Subcutaneous abdominal adipose tissue (tissue), 5 donors: ENCODE data around the gene ARSA.
"Not testable (repeated sequence)": the region's sequence is repeated elsewhere in the genome, so short reads cannot be mapped to it uniquely, and the experiment has no call there.

Experiments used
- H3K27ac ChIP-seq: one replicate; pipeline ENCODE4 v1.7.0; 2013; ENCODE audit warnings: low read depth, mild to moderate bottlenecking, inconsistent platforms, low read length, moderate library complexity
- H3K27me3 ChIP-seq, 5 donors: one replicate each; pipeline ENCODE4 v1.7.0; 2013; ENCODE audit warnings: low read length in 5 of 5, inconsistent platforms in 1 of 5; ENCODE audit not compliant: control insufficient read depth in 5 of 5, insufficient read depth in 4 of 5
- H3K36me3 ChIP-seq, 5 donors: one replicate each; pipeline ENCODE4 v1.7.0; 2013; ENCODE audit warnings: low read length in 5 of 5; ENCODE audit not compliant: control insufficient read depth in 5 of 5, insufficient read depth in 5 of 5
- H3K4me1 ChIP-seq, 5 donors: one replicate each; pipeline ENCODE4 v1.7.0; 2013; ENCODE audit warnings: low read length in 5 of 5, mild to moderate bottlenecking in 3 of 5, moderate library complexity in 1 of 5; ENCODE audit not compliant: control insufficient read depth in 5 of 5, insufficient read depth in 5 of 5
- H3K4me3 ChIP-seq, 5 donors: one replicate each; pipeline ENCODE4 v1.7.0; 2013; ENCODE audit warnings: low read length in 5 of 5, low read depth in 1 of 5
- H3K9ac ChIP-seq, 5 donors: one replicate each; pipeline ENCODE4 v1.7.0; 2013; ENCODE audit warnings: low read length in 5 of 5, mild to moderate bottlenecking in 4 of 5, moderate library complexity in 3 of 5
- H3K9me3 ChIP-seq, 5 donors: one replicate each; pipeline ENCODE4 v1.7.0; 2013; ENCODE audit warnings: low read length in 5 of 5; ENCODE audit not compliant: control insufficient read depth in 5 of 5
- donor health status: healthy.
- donor health status: healthy.
- donor health status: healthy.
- donor health status: healthy.
- donor health status: healthy.

The ARSA gene

DNA sequence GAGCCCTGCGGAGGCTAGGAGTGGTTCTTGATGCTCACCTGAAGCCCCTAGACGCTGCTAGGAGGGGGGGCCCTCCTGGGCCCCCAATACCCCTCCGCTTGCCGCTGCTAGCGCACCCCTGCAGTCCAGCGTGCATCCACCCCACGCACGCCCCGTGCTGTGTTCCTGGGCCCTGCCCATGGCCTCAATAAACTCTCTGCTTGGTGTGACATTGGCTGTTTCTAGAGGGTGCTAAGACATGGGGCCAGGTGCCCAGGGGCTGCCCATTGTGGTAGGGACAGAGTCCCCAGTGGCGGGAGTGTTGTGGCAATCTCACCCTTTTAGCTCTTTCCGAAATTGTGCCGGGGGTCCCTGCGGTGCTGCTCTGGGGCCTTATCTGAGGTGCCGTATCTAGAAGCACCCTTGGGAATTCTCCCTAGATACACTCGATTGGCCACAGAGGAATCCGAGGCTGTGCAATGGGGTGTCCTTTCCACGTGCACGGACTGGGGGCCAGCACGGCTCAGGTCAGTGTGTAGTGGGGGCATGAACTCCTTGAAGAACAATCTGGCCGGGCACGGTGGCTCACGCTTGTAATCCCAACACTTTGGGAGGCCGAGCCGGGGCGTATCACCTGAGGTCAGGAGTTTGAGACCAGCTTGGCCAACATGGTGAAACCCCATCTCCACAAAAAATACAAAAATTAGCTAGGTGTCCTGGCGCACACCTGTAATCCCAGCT is 16.5 kb downstream of the ARSA start:
- peaks cover 0 to 13% (median 0%) of the 10 kb centered on the region in 5 donors for H3K4me1 ChIP-seq
- H3K27ac ChIP-seq, result no peak overlapping the region
- no peaks in the 10 kb centered on the region for H3K36me3 ChIP-seq
- no peaks in the 10 kb centered on the region for H3K9me3 ChIP-seq
- H3K9ac ChIP-seq, result no peak overlapping the region
- H3K27me3 ChIP-seq, result peaks cover 6 to 24% (median 18%) of the 10 kb centered on the region in 5 donors
- no peak overlapping the region for H3K4me3 ChIP-seq

DNA sequence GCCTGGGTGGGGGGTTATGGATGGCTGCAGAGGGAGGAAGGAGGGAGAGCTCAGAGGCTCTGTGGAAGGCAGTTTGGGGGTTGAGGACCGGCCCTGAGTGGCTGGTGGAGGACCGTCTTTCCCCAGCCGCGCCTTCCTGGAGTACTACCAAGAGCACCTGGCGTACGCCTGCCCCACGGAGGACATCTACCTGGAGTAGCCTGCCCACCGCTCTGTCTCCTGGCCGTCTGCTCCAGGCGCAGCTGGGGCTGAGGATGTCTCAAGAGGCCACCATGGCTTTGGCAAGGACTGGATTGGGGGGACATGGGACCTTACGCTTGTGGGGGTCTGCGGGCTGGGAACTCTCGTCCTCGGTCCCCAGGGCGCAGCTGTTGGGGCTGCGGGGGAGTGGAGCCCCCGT is 17.4 kb downstream of the ARSA start:
- Histone ChIP-seq H3K36me3 (no peaks in the 10 kb centered on the region), H3K4me1 (peaks cover 0 to 13% (median 0%) of the 10 kb centered on the region in 5 donors)

DNA sequence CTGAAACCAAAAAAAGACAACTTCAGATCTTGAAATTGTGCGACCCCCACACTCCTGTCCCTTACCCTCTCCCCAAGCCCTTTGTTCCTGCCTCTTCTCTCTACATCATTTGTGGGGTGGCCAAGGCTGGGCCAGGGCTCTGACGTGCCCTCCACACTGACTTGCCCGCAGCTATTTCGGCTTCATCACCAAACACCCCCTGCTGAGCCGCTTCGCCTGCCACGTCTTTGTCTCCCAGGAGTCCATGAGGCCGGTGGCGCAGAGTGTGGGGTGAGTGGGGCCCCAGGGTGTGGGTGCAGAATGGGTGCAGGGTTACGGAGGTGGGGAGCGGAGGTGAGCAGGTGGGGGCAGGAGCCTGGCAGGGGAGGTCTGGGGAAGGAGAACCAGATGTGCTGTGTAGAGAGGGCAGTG is 17.9 kb downstream of the ARSA start:
- peaks cover 0 to 13% (median 0%) of the 10 kb centered on the region in 5 donors for H3K4me1 ChIP-seq
- H3K27me3 ChIP-seq, result peaks cover 13 to 38% (median 30%) of the 10 kb centered on the region in 5 donors
- no peak overlapping the region for H3K27ac ChIP-seq
- no peaks in the 10 kb centered on the region for H3K36me3 ChIP-seq
- no peaks in the 10 kb centered on the region for H3K9me3 ChIP-seq
- no peak overlapping the region for H3K4me3 ChIP-seq
- no peak overlapping the region for H3K9ac ChIP-seq

More for the DNA sequence above, 17.4 kb downstream of the ARSA start:
- Histone ChIP-seq H3K27ac (no peak overlapping the region), H3K9ac (no peak overlapping the region), H3K4me3 (no peak overlapping the region), H3K9me3 (no peaks in the 10 kb centered on the region), H3K27me3 (peaks cover 7 to 32% (median 24%) of the 10 kb centered on the region in 5 donors)

DNA sequence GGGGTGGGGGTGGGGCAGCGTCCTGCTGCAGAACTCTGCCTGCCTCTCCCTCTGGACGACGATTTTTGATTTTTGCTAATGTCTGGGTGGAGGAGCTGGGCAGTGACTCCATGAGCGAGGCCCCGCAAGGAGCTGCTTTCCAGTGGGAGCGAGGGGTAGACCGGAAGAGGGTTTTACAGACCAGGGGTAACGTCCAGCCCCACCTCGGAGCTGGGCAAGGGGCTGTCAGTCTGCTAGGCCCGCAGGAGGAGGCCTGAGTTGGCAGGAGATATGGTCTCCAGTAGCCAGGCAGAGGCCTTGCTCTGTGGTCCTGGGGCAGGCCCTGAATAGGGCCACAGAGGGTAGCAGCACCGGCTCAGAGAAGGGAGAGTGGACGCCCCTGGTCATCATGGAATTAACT is 18.4 kb downstream of the ARSA start:
- H3K9me3 ChIP-seq, result no peaks in the 10 kb centered on the region
- no peaks in the 10 kb centered on the region for H3K36me3 ChIP-seq
- no peak overlapping the region for H3K9ac ChIP-seq
- peaks cover 17 to 42% (median 34%) of the 10 kb centered on the region in 5 donors for H3K27me3 ChIP-seq
- H3K27ac ChIP-seq, result no peak overlapping the region
- no peak overlapping the region for H3K4me3 ChIP-seq
- H3K4me1 ChIP-seq, result peaks cover 0 to 13% (median 0%) of the 10 kb centered on the region in 5 donors

DNA sequence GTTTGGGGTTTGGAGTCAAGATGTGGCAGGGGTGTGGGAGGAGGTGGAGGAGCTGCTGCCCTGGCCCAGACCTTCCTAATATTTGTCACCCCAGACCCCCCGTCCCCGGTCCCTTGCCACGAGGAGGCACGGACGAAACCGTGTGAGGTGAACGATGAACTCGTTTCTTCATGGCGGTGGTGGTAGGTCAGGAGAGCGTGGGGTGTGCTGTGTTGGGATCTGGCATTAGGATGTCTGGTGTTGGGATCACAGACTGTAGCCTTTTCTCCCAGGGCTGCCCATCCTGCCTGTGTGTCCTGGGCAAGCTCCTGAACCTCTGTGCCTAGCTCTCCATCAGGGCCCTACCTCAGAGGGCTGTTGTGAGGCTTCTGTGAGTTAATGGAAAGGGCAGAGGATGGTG is 19.0 kb downstream of the ARSA start:
- no peak overlapping the region for H3K27ac ChIP-seq
- no peak overlapping the region for H3K4me3 ChIP-seq
- peaks cover 19 to 44% (median 37%) of the 10 kb centered on the region in 5 donors for H3K27me3 ChIP-seq
- no peaks in the 10 kb centered on the region for H3K9me3 ChIP-seq
- H3K4me1 ChIP-seq, result peaks cover 0 to 13% (median 0%) of the 10 kb centered on the region in 5 donors
- H3K36me3 ChIP-seq, result no peaks in the 10 kb centered on the region
- no peak overlapping the region for H3K9ac ChIP-seq

DNA sequence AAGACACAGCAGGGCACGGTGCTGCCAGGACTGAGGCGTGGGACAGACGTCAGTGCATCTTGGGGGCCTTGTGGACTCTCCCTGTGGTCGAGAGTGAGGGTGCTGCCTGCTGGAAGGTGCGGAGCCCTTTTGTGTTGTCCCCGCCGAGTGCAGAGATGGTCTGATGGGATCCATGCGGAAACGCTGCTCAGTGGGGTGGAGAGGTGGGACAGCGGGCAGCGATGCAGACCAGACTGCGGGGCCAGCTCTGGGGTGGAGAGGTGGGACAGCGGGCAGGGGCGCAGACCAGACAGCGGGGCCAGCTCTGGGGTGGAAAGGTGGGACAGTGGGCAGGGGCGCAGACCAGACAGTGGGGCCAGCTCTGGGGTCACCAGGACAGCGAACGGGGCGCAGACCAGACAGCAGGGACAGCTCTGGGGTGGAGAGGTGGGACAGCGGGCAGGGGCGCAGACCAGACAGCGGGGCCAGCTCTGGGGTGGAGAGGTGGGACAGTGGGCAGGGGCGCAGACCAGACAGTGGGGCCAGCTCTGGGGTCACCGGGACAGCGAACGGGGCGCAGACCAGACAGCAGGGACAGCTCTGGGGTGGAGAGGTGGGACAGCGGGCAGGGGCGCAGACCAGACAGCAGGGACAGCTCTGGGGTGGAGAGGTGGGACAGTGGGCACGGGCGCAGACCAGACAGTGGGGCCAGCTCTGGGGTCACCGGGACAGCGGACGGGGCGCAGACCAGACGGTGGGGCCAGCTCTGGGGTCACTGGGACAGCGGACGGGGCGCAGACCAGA is 19.7 kb downstream of the ARSA start:
- peaks cover 26 to 52% (median 44%) of the 10 kb centered on the region in 5 donors for H3K27me3 ChIP-seq
- H3K27ac ChIP-seq, H3K4me1 ChIP-seq: not testable (repeated sequence)

DNA sequence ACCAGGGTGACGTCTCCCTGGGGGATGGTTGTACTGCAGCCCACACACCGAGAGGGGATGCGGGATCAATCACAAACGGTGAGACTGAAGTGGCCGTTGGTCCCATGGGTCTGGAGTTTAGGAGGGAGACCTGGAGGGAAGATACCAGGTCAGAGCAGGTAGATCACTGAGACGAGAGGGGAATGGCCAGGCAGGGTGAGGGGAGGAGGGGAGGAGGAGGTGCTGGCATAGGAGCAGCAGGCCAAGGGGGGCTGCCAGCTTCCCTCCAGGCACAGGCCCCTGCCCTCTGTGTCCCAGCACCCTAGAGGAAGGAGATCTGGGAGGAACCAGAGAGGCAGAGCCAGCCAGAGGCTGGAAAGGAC is 20.3 kb downstream of the ARSA start:
- H3K9ac ChIP-seq, result no peak overlapping the region
- peaks cover 27 to 58% (median 50%) of the 10 kb centered on the region in 5 donors for H3K27me3 ChIP-seq
- H3K4me3 ChIP-seq, result no peak overlapping the region
- peaks cover 0 to 4% (median 0%) of the 10 kb centered on the region in 5 donors for H3K4me1 ChIP-seq
- no peaks in the 10 kb centered on the region for H3K36me3 ChIP-seq
- H3K9me3 ChIP-seq, result no peaks in the 10 kb centered on the region
- H3K27ac ChIP-seq, result no peak overlapping the region

More for the DNA sequence above, 19.7 kb downstream of the ARSA start:
- H3K4me3 ChIP-seq, H3K36me3 ChIP-seq, H3K9me3 ChIP-seq, H3K9ac ChIP-seq: not testable (repeated sequence)

DNA sequence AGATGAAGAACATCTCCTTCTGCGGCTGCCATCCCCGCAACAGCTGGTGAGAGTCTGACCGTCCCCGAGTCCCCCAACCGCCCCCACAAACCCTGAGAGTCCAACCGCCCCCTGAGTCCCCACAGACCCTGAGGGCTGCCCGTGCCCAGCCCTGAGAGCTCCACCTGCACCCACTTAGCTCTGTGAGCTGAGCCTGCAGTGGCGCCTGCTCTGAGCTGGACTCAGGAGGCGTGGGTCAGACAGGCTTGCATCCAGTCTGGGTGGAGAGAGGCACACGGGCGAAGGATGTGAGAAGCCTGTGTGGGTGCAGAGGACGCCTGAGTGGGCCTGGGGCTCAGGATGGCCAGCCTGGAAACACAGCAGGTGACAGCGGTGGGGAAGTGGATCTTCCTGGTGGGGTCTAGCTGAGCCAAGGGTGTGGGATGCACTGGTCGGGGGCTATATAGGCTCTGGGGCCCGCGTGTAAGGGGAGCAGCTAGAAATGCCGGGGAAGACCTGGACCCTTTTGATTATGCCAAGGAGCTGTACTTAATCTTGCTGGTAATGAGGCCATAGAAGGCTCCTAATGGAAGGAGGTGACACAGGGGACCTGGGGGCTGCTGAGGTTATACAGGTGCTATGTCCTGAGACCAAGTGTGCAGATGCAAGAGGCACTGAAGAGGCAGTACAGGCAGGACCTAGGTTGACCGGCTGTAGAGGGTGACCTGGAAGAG is 20.9 kb downstream of the ARSA start:
- Histone ChIP-seq H3K9me3 (no peaks in the 10 kb centered on the region), H3K27ac (no peak overlapping the region), H3K4me1 (peaks cover 0 to 5% (median 0%) of the 10 kb centered on the region in 5 donors), H3K36me3 (no peaks in the 10 kb centered on the region), H3K4me3 (no peak overlapping the region), H3K27me3 (peaks cover 31 to 59% (median 56%) of the 10 kb centered on the region in 5 donors), H3K9ac (no peak overlapping the region)

DNA sequence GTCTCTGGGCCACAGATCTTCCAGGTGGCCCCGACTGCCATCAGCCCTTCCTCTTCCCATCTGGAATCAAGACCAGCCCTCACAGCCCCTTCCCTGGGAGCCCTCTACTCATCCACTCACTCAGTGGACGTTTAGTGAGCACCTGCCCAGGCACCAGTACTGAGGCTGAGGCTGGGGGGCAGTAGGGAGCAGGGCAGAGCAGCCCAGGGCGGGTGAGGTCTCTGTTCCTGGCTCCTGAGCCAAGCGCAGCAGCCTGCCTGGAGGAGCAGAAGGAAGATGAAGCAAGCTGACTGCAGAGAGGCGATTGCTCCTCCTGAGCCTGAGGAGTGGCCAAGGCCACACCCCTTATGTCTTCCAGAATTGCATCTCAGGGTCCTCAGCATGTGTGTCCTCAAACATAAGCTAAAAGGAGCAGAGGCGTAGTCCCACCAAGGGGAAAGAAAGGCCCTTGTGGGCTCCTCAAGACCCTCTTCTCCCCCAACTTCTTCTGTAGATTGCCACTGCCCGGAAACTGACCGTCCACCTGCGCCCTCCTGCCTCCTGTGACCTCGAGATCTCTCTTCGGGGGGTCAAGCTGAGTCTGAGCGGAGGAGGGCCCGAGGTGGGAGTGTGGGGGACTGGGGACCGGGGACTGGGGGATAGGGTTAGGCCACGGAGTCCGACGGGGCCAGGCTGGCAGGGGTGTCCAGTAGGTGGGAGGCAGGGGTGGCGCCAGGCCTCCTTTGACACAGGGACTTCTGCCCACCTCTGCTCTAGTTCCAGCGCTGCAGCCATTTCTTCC is 21.6 kb downstream of the ARSA start:
- no peak overlapping the region for H3K27ac ChIP-seq
- H3K27me3 ChIP-seq, result peaks cover 31 to 62% (median 60%) of the 10 kb centered on the region in 5 donors
- peaks cover 0 to 6% (median 0%) of the 10 kb centered on the region in 5 donors for H3K4me1 ChIP-seq
- H3K9ac ChIP-seq, result no peak overlapping the region
- H3K36me3 ChIP-seq, result no peaks in the 10 kb centered on the region
- no peak overlapping the region for H3K4me3 ChIP-seq
- no peaks in the 10 kb centered on the region for H3K9me3 ChIP-seq
